GM12878 (cell line): ENCODE measurements around the gene PMAIP1. TPM values are rescaled to one million over a fixed set of nuclear protein-coding genes. Genes with fewer than 3 reads are reported as not detected.

Experiments
- ATF7 ChIP-seq: fragments of 450-650 bp; IDR thresholded peaks from 2 replicates; pipeline ENCODE4 v1.6.1; 2016; ENCODE audit warnings: low read depth, mild to moderate bottlenecking
- CREB1 ChIP-seq: IDR thresholded peaks from 2 replicates; pipeline ENCODE4 v1.6.1; 2012; ENCODE audit warnings: low read depth, mild to moderate bottlenecking, inconsistent platforms
- HSF1 ChIP-seq: fragments of 150-350 bp; IDR thresholded peaks from 2 replicates; pipeline ENCODE4 v1.6.1; 2014; ENCODE audit warnings: mild to moderate bottlenecking, low read depth, low read length
- KDM1A ChIP-seq: fragments of 200-600 bp; sonication (generic); IDR thresholded peaks from 2 replicates; pipeline ENCODE4 v1.6.1; 2016; ENCODE audit warnings: borderline replicate concordance
- MXI1 ChIP-seq: fragments of 150-350 bp; IDR thresholded peaks from 2 replicates; pipeline ENCODE4 v1.6.1; 2011; ENCODE audit warnings: low read depth, mild to moderate bottlenecking, inconsistent platforms, low read length, improper control_type of control experiment
- MYB ChIP-seq: fragments of 150-350 bp; IDR thresholded peaks from 2 replicates; pipeline ENCODE4 v1.6.1; 2014; ENCODE audit warnings: mild to moderate bottlenecking, low read depth, low read length, borderline replicate concordance
- PAX8 ChIP-seq: fragments of 450-650 bp; IDR thresholded peaks from 2 replicates; pipeline ENCODE4 v1.6.1; 2017; ENCODE audit warnings: mild to moderate bottlenecking, moderate library complexity
- PML ChIP-seq: IDR thresholded peaks from 2 replicates; pipeline ENCODE4 v1.6.1; 2012; ENCODE audit warnings: low read length, inconsistent platforms
- RCOR1 ChIP-seq: conservative IDR thresholded peaks from 2 replicates; pipeline ENCODE4 v1.6.1; 2012; ENCODE audit warnings: low read depth, low read length, improper control_type of control experiment
- RUNX3 ChIP-seq: IDR thresholded peaks from 2 replicates; pipeline ENCODE4 v1.6.1; 2012; ENCODE audit warnings: low read length, inconsistent platforms
- SP1 ChIP-seq: IDR thresholded peaks from one replicate; pipeline ENCODE4 v1.6.1; 2011; ENCODE audit warnings: low read depth, low read length
- SRF ChIP-seq, 2 experiments: IDR thresholded peaks; 2 replicates each; pipeline ENCODE4 v1.6.1; 2011; ENCODE audit warnings: low read depth in 2 of 2, low read length in 2 of 2, mild to moderate bottlenecking in 1 of 2, moderate library complexity in 1 of 2
- SUZ12 ChIP-seq: fragments of 200-600 bp; sonication (generic); IDR thresholded peaks from one replicate; pipeline ENCODE4 v1.6.1; 2018; ENCODE audit warnings: antibody characterized with exemption, mild to moderate bottlenecking; ENCODE audit not compliant: unreplicated experiment
- TCF3 ChIP-seq: IDR thresholded peaks from 2 replicates; pipeline ENCODE4 v1.6.1; 2012; ENCODE audit warnings: low read depth, mild to moderate bottlenecking, low read length, borderline replicate concordance; ENCODE audit not compliant: insufficient read depth
- TCF7 ChIP-seq: IDR thresholded peaks from 2 replicates; pipeline ENCODE4 v1.6.1; 2014; ENCODE audit warnings: antibody characterized with exemption, borderline replicate concordance
- USF2 ChIP-seq: IDR thresholded peaks from 2 replicates; pipeline ENCODE4 v1.6.1; 2011; ENCODE audit warnings: low read depth, low read length, improper control_type of control experiment, borderline replicate concordance
- ZNF384 ChIP-seq: IDR thresholded peaks from 2 replicates; pipeline ENCODE4 v1.6.1; 2012; ENCODE audit warnings: low read depth, mild to moderate bottlenecking, low read length, improper control_type of control experiment, borderline replicate concordance
- polyA plus RNA-seq, 11 experiments: library from polyadenylated mRNA; depleted of rRNA in 4 of 11; unstranded in 6 of 11; stranded (reverse) in 5 of 11; fragments of >200 nt; fragmentation: Nextera tagmentation in 4 of 11; fragmentation: Illumina TruSeq in 1 of 11; extraction: Ambion mirVana in 4 of 11; extraction: Trizol in 1 of 11; gene quantifications; 1 replicate in 1 of 11; 2 replicates in 10 of 11; pipeline versions ENCODE4 v1.2.1 to v1.2.3, GENCODE V29; 2011 to 2016; ENCODE audit warnings: inconsistent platforms in 2 of 11, missing spikeins in 2 of 11, low read depth in 1 of 11
- total RNA-seq, 4 experiments: library from RNA; depleted of rRNA in 3 of 4; stranded (reverse); fragments of >200 nt in 3 of 4; fragmentation: Illumina TruSeq in 1 of 4; extraction: Trizol in 1 of 4; gene quantifications; 2 replicates each; pipeline versions ENCODE4 v1.2.1 to v1.2.3, GENCODE V29; 2013 to 2021
- TF ChIP-seq, protein P1 (sequence below): fragments of 450-650 bp; IDR thresholded peaks from 2 replicates; pipeline ENCODE4 v1.6.1; 2017; ENCODE audit warnings: mild to moderate bottlenecking, moderate library complexity

Gene PMAIP1
- total and polyA plus RNA-seq, 10 of the 15 experiments (the other 5 are each of a cell fraction or from before 2014, with no cell fraction given): 74.0 to 219 (median 112) TPM

GRCh38 chr18:59861963-59862819, 37.6 kb upstream of the PMAIP1 start (continued):
- TF ChIP-seq SRF (IDR thresholded peaks at IDR 0.05; ENCODE audit: low read depth in 2 of 2, low read length in 2 of 2) (no peak), ATF7 (0 out of 2 replicates have a peak, but pooled peaks have one; percentile 18), RCOR1 (no peak), SUZ12 (no peak), USF2 (no peak), CREB1 (no peak), RUNX3 (peak; percentile 73), HSF1 (no peak), MYB (no peak), TCF3 (no peak), ZNF384 (peak; percentile 64), PML (no peak), KDM1A (no peak), PAX8 (no peak), TCF7 (no peak), SP1 (no peak), MXI1 (no peak)
- TF ChIP-seq, protein P1, sequence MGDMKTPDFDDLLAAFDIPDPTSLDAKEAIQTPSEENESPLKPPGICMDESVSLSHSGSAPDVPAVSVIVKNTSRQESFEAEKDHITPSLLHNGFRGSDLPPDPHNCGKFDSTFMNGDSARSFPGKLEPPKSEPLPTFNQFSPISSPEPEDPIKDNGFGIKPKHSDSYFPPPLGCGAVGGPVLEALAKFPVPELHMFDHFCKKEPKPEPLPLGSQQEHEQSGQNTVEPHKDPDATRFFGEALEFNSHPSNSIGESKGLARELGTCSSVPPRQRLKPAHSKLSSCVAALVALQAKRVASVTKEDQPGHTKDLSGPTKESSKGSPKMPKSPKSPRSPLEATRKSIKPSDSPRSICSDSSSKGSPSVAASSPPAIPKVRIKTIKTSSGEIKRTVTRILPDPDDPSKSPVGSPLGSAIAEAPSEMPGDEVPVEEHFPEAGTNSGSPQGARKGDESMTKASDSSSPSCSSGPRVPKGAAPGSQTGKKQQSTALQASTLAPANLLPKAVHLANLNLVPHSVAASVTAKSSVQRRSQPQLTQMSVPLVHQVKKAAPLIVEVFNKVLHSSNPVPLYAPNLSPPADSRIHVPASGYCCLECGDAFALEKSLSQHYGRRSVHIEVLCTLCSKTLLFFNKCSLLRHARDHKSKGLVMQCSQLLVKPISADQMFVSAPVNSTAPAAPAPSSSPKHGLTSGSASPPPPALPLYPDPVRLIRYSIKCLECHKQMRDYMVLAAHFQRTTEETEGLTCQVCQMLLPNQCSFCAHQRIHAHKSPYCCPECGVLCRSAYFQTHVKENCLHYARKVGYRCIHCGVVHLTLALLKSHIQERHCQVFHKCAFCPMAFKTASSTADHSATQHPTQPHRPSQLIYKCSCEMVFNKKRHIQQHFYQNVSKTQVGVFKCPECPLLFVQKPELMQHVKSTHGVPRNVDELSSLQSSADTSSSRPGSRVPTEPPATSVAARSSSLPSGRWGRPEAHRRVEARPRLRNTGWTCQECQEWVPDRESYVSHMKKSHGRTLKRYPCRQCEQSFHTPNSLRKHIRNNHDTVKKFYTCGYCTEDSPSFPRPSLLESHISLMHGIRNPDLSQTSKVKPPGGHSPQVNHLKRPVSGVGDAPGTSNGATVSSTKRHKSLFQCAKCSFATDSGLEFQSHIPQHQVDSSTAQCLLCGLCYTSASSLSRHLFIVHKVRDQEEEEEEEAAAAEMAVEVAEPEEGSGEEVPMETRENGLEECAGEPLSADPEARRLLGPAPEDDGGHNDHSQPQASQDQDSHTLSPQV: no peak
